Stimulated activated naive CD4-positive, alpha-beta T cell (primary cell): Measurements from ENCODE around the gene SLC6A17.

Source experiments
- DNase-seq, 6 experiments: peaks; one replicate each; lab custom pipeline; 2025; lab: John Stamatoyannopoulos, UW

SLC6A17 gene

DNA sequence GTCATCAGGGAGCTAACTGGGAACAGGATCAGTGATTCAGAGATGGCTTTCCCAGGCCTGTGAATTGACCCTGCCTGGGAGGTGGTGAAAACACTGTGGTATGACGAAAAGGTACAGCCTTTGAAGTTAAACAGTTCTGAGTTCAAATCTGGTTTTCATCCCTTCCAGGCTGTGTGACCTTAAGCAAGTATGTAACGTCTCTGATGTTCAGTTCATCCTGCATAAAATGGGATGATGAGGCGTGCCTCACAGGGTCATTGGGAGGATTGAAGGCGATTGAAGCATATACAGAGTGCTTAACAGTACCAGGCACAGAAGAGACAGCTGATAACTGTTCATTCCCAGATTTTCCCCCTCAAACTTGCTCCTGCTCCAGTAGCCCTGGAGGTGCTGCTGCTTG is 70.8 kb downstream of the SLC6A17 start:
- DNase-seq = no peak

DNA sequence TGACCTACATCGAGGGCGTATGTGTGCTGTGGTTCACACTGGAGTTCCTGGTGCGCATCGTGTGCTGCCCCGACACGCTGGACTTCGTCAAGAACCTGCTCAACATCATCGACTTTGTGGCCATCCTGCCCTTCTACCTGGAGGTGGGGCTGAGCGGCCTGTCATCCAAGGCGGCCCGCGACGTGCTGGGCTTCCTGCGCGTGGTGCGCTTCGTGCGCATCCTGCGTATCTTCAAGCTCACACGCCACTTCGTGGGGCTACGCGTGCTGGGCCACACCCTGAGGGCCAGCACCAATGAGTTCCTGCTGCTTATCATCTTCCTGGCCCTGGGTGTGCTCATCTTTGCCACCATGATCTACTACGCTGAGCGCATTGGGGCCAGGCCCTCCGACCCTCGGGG is 72.8 kb downstream of the SLC6A17 start:
- no peak for DNase-seq

DNA sequence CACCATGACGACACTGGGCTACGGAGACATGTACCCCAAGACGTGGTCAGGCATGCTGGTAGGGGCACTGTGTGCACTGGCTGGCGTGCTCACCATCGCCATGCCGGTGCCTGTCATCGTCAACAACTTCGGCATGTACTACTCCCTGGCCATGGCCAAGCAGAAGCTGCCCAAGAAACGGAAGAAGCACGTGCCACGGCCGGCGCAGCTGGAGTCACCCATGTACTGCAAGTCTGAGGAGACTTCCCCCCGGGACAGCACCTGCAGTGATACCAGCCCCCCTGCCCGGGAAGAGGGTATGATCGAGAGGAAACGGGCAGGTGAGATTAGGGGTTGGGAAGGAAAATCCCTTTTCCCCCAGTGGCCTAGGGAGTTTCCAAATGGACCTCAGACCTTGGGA is 73.3 kb downstream of the SLC6A17 start:
- DNase-seq = no peak

DNA sequence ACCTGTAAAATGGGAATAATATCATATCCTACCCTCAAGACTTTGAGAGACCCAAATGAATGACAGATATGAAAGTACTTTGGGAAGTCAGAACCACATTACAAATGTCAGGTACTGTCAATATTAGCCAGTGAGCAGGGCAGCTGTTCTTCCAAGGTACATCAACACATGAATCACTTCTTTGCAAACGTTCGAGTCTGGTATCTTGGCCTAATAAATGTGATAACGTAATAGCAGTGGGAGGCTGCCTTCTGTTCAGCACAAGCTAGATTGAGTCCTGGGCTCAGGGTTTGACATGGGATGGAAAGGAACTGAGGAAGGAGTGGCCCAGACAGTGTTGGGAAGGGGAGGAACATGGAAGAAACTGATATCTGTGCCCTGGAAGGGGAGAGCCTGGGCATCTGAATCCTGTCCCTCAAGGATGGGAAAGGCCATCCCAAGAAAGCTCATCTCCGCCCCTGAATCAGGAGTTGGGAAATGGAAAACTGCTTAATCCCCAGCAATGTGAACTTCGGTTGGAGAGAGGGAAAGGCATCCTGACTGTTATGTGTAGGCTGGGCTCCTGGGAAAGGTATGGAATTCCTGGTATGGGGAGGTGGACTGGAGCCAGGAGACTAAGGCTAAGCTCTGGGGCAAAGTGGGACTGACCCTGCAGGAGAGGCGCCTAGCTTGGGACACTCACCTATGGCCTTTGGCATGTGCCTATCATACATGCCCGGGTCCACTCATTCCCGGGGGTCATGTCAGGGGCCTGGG is 74.1 kb downstream of the SLC6A17 start:
- no peak for DNase-seq

DNA sequence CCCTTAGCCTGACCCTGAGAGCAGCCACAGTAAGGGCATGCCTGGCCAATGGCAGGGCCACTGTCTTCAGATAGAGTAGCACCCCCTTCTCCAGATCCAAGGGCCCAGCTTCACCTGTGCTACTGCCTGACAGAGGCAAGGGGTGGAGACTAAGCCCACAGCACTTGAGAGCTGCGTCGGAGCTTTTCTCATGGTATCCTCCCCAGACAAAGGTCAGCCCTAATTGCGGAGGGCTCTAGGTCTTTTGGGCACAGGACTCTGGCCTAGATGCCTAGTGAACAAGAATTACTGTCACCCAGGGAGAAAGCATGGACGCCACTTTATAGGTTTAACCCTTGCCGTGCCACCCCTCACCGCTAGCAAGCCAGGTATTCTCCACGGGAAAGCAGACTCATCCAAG is 74.9 kb downstream of the SLC6A17 start:
- DNase-seq = no peak

DNA sequence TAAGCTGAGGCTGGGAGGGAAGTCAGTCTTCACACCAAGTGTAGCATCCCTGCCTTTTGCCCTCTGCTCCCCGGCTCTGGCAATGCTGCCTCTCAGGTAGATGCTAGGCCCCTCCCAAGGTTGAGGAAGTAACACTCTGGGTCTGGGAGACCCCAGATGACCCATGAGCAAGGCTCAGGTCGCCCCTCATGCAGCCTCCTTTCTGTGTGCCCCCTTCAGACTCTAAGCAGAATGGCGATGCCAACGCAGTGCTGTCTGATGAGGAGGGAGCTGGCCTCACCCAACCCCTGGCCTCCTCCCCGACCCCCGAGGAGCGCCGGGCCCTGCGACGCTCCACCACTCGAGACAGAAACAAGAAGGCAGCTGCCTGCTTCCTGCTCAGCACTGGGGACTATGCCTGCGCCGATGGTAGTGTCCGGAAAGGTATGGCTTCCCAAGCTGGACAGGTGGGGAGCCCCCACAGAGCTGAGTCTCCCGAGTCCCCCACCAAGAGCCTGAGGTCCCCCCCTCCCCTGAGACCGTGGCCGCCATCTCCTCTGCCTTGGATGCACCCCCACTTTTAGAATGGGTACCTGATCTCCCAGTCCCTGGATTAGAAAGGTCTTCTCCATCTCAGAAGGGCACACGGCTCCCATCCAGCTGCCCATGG is 75.6 kb downstream of the SLC6A17 start:
- no peak for DNase-seq

DNA sequence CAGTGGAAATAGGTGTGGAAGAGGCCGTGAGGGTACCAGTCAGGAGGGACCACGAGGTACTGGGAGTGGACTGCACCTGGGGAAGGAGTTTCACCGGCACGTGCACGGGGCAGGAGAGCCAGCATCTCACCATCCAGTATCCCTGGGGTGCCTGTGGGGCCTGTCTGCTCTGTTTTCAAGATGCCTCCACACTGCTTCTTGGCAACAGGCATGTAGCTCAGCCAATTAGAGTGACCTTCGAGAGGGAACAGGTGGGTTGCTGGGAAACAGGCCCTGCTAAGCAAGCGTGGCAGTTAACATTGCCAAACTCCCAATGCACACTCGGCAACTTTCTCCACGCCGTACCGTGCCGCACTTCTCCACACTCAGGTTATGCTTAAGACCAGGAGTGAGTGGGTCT is 77.5 kb downstream of the SLC6A17 start:
- DNase-seq = no peak

DNA sequence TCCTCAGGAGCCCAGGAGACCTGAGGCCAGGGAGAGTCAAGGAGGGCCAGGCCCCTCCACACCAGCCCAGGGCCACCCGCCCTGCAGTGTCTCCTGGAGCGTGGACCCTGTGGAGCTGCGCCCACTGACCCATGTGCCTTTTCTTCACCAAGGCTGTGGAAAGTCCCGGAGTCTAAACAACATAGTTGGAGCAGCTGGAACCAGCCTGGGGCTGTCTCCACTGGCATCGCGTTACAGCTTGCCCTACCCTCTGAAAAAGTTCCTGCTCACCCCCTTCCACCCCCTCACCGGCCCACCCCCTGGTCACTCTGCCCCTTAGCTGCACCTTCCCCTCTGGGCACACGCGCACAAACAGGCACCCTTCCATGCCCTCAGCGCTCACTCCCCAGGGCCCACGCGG is 78.1 kb downstream of the SLC6A17 start:
- DNase-seq = no peak

DNA sequence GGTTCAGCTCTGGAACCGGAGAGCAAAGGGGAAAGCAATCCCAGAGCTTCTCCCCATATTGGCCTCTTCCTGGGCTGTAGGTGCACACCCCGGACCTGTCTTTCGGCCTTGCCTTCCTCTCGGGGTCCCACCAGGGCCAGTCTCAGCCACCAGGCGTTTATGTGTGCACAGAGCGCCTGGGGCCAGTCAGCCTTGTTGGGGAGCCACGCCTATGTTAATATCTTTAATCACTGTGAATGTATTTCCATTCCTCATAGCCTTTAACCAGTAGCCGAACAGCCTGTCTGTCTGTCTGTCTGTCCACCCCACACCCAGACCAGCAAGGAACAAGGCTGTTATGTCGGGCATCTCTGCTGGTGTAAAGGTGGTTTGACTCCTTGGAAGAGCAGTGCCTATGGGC is 78.6 kb downstream of the SLC6A17 start:
- no peak for DNase-seq

DNA sequence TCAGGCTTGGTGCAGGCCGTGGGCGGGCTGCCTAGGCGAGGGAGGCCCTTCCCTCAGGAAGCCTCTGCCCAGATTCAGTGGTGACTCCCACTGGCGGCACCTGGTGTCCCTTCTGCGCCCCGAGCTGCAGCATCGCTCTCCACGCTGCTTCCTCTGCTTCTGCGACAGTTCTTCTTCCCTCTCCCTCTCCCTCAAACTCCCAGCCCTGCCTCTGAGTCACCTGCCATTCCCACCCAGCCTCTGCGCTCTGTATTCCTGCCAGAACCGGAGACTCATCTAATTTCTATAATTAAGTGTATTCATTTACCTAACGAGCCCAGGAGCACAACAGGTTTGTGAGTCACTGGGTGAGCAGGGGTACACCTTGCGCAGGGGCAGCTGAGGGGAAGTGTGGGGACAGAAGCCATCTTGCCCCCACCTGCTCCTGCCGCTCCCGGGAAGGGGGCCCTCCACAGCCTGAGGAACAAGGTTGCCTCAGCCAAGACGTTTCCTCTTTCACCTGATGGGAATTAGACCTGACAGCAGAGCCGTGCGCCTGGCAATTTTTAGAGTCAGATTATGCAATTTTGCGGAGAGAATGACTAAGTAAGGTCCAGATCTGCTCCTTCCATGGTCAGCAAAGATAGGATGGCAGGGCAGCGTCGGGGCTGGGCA is 79.2 kb downstream of the SLC6A17 start:
- DNase-seq = no peak

DNA sequence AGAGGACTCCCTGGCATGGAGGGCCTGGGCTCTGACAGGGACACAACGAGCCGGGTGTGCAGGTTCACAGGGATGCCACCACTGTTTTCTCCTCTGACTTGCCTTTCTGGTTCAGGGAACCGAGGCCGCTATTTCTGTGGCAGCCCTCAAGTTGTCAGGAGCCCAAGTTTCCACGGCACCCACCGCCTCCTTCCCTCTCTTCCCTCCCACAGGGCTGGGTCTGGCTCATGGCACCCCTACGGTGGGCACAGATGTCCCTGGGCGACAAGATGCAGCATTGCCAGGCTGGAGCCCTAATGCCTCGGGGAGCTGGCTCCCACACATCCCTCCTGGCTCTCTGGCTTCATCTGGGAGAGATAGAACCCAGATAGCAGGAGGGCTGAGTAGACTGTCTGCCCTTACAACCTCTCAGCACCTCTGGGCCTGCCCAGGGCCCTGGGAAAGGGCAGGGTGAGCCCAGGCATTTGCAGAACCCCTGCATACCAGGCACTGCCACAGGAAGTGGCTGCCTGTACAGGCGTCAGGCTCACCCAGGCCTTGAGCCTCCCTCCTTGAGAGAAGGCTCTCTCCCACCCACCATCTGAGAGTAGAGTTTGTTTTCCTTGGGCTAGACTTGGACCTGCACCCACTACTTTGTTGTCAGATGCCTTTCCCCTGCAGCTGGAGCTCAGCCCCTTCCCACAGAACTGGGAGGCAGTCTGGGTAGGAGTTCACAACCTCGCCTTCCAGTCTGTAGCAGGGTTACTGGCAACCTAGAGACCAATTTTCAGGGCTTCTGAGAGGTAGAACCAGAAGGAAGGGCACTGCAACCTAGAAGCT is 80.3 kb downstream of the SLC6A17 start:
- DNase-seq = no peak

DNA sequence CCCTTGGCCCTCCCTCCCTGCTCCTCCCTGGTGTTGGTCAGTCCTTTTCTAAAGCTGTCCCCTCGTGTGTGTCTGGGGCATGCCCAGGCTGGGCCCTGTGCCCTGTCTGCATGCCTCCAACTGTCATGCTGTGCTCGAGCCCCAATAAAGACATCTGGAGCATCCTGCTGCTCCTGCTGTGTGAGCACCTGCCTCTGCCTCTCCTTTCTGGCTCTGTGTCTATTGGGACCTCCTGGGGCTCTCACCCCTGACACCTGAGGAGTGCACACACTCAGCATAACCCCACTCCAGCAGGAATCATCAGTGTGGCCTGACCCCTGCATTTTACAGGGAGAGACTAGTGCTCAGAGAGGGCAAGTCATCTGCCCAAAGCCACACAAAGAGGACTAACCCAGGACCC is 83.6 kb downstream of the SLC6A17 start:
- no peak for DNase-seq

DNA sequence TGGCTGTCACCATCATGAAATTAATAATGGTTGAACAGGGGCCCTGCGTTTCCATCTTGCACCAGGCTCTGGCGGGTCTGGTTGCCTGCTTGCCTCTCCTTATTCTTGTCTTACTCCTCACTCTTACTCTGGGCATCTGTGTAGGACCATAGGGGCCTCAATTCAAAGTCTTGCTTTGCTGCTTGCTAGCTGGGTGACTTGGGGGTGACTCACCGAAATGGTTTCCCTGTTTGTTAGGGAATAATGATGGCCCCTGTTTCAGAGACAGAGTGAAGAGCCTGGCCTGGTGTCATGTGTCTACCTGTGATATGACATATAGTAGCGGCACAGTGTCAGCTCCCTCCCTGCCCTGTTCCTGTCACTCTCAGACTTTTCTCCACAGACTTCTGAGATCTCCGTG is 84.4 kb downstream of the SLC6A17 start:
- DNase-seq = no peak

DNA sequence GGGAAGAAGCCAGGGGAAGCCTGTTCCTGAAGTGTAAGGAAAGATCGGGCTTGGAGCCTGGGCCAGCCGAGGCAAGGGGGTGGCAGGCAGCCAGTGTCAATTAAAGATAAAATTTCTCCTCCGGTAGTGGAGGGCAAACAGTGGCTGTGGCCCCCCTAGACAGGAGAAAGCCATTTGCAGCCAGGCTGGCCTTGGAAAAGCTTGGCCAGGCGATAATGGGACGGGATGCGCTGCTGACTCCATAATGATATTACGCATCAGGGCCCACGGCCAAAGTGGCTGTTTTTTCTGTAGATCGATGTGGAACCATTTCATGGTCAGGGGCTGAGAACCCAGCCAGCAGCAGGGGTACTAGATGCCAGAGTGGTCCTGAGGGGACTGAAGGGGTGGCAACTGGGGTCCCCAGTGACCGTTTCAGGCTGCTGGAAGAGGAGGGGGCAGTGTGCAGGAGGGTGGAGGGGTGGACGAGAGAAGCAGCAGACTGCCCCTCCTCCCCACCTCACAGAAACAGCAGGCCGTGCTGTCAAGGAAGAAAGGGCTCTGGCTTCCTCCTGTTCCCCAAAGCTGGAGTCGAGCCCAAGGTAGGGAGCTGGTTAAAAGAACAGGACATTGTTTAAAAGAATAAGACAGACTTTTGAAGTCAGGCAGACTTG is 85.0 kb downstream of the SLC6A17 start:
- no peak for DNase-seq

DNA sequence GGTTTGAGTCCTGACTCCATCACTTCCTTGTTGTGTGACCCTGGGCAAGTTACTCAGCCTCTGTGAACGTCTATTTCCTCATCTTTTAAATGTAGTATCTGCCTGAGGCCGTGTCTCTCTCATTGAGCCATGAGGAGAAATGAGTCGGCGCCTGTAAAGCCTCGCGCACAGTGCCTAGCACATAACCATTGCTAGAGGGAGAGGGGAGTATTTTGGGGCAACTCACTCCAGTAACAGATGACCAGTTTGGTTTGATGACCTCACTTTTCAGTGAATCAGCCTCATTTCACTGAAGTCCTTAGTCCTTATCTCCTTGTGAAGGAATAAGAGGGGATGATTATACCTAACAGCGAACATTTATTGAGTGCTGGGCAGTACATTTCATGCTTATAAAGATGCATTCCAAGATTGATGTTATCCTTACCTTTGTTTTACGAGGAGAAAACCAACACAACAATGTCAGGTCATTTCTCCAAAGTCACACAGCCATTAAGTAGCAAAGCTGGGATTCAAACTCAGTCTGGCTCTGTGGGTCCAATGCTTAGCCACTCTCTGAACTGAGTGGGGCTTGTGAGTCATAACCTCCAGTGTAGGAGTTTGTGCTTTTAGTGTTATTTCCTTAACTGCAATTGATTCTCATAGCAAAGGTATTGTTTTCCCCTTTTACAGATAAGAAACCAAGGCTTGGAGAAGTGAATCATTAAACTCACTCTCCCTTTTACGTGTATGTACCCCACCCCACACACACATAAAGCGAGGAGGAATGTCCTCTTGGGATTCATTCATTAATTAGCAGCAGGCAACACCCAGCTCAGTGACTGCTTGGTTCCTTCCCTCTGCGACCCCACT is 85.8 kb downstream of the SLC6A17 start:
- DNase-seq = no peak

DNA sequence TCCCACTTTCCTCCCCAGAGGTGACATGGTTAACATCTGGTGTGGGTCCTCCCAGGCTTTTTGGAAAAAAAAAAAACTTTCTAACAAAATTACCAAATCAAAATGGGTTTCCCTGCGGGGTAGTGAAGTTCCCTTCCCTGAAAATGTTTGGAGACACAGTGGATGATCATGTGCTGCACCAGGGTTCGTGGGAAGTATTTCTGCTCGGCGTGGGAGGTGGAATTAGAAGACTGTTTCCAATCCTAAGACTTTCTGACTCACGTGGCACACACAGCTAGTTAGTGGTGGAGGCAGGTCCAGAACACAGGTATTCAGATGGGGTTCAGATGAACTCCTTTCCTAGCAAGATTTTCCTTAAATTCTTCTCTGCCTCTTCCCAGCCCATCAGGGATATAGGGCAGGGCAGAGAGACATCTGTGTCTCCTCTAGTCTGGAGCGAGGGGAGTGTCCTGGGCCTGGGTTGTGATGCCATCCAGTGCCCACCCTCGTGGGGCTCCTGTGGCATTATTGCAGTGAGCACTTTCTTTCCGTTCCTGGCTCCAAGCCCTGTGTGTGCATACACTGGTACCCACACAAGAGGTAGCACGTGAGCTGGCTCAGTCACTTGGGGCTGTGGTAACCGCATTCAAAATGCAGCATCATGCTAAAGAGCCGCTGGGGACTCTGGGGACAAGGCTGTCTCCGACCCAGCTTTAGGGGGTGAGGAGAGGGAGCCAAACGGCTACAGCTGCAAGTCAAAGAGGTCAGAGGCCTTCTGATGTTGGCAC is 87.3 kb downstream of the SLC6A17 start:
- DNase-seq = no peak

DNA sequence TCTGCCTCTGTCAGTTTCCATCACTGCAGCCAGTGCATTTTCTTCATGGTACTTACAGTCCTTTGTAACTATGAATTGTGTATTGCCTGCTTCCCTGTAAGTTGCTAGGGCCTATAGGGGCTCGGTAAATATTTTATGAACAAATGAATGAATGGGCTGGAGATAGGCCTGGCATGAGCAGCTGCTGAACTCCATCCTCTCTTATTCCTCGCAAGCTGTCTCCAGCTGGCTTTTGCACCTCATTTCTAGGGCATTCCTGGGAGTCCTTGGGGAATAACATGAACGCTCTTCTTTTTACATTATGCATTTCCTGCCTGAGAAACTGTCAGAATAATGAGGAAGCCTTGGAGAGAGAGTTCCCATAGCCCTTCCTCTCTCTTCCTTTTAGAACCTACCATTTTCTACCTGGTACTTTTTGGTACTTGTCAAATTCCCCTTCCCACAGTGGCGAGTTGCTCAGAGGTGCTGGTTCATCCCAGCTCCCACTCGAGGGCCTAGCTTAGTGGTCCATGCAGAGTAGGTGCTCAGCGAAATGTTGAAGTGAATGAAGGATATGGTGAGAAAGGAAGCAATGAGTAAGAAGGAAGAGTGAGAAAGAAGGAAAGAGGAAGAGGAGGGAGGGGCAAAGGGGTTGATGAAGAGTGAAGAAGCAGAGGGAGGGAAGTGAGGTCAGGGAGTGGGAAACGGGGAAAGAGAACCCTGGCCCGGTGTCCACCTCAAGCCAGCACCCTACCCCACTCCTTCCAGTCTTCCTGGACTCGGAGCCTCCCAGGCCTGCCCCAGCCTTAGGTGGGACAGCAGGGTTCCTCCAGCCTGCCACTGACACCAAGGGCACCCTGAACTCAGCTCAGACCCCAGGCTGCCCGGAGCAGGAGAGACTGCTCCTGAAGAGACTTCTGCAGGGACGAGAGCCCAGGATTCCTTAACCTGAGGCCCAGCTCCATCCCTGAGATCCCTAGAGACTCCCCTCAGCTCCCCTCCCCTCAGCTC is 89.4 kb downstream of the SLC6A17 start:
- DNase-seq = no peak

DNA sequence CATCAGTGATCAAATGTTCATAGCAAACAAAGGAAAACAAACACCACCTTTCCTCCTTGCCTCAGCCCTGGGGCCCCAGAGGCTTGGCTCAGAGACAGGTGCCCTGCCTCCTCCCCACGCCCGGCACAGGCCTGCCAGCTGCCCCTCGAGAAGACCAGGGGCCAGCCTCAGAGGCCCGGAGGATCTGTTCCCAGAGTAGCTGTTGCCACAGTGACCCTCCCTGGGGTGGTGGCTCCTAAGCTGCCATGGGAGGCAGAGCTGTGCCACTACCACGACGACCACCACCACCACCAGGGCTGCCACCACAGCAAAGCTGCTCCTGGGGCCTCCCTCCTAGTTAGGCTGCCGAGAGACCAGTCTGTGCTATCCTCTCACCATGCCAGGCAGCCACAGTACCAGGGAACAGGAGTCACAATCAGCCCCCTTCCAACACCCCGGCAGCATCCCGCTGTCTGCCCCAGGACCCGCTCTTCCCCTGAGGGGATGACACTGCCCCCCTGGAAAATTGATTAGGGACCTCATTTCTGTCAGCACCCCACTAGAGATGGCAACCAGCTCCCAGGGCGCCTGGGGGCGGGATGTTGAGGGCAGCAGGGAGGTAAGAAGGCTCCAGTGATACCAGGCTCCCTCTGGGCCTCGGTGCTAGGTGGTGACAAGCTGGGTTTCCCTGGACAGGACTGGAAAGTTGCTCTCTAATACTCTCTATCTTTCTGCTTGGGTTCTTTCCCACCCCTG is 90.3 kb downstream of the SLC6A17 start:
- no peak for DNase-seq
